Mesothelial cell of epicardium (in vitro differentiated cells): ENCODE data around the gene PLA2G15. TPM values are rescaled to one million over a fixed set of nuclear protein-coding genes. Genes with fewer than 3 reads are reported as not detected.

Experiments
- DNase-seq, 2 experiments: peaks; one replicate each; pipeline ENCODE4 v3.0.0; 2021; ENCODE audit warnings: low spot score in 2 of 2; ENCODE audit not compliant: unreplicated experiment in 2 of 2
- H3K27ac Mint-ChIP-seq: 2 replicates; pipeline ENCODE4 v1.8.0; 2021; ENCODE audit warnings: mixed read lengths
- H3K27me3 Mint-ChIP-seq: 2 replicates; pipeline ENCODE4 v1.8.0; 2021; ENCODE audit warnings: low read depth, mixed read lengths
- H3K36me3 Mint-ChIP-seq: 2 replicates; pipeline ENCODE4 v1.8.0; 2021; ENCODE audit warnings: mixed read lengths
- H3K4me1 Mint-ChIP-seq: 2 replicates; pipeline ENCODE4 v1.8.0; 2021; ENCODE audit warnings: mixed read lengths
- H3K4me3 Mint-ChIP-seq: 2 replicates; pipeline ENCODE4 v1.8.0; 2021; ENCODE audit warnings: mild to moderate bottlenecking, moderate library complexity, mixed read lengths
- H3K9me3 Mint-ChIP-seq: 2 replicates; pipeline ENCODE4 v1.8.0; 2021; ENCODE audit warnings: mixed read lengths
- CTCF ChIP-seq: fragments of 200-600 bp; sonication (generic); IDR thresholded peaks from one replicate; pipeline ENCODE4 v1.5.0; 2021; ENCODE audit warnings: antibody characterized with exemption; ENCODE audit not compliant: unreplicated experiment
- total RNA-seq: library from RNA; stranded (reverse); gene quantifications from 3 replicates; pipeline ENCODE4 v1.2.1, GENCODE V29; 2021

Gene PLA2G15, protein sequence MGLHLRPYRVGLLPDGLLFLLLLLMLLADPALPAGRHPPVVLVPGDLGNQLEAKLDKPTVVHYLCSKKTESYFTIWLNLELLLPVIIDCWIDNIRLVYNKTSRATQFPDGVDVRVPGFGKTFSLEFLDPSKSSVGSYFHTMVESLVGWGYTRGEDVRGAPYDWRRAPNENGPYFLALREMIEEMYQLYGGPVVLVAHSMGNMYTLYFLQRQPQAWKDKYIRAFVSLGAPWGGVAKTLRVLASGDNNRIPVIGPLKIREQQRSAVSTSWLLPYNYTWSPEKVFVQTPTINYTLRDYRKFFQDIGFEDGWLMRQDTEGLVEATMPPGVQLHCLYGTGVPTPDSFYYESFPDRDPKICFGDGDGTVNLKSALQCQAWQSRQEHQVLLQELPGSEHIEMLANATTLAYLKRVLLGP
- 19.4 to 19.9 TPM (median 19.8 TPM) in 3 replicates for total RNA-seq

GRCh38 chr16:68244903-68245853 lies at the start of gene PLA2G15:
Gene PLA2G15 (plus strand): TSS chr16:68245373. CDS start chr16:68245427, 54 bp downstream.
- H3K9me3 Mint-ChIP-seq: no peaks in the 10 kb centered on the region
- no peak for TF ChIP-seq CTCF
- peak; percentile 93 to 94 for DNase-seq
- no peaks in the 10 kb centered on the region for H3K27me3 Mint-ChIP-seq
- peak within 1 kb of the TSS; percentile 88 for H3K27ac Mint-ChIP-seq
- peaks cover 18% of the 10 kb centered on the region for H3K4me1 Mint-ChIP-seq
- peaks cover 5% of the 10 kb centered on the region for H3K36me3 Mint-ChIP-seq
- H3K4me3 Mint-ChIP-seq: peak within 1 kb of the TSS; percentile 99

- Mint-ChIP-seq H3K27me3 (no peaks in the 10 kb centered on the region), H3K4me3 (no peak overlapping the region), H3K9me3 (no peaks in the 10 kb centered on the region), H3K27ac (no peak overlapping the region), H3K36me3 (peaks cover 15% of the 10 kb centered on the region), H3K4me1 (peaks cover 4% of the 10 kb centered on the region)
- TF ChIP-seq CTCF: no peak
- no peak for DNase-seq
These were observed 47.9 kb upstream of the PLA2G15 start for GRCh38 chr16:68197250-68197649.

GRCh38 chr16:68200088-68200783 lies 44.9 kb upstream of the PLA2G15 start:
- no peaks in the 10 kb centered on the region for H3K27me3 Mint-ChIP-seq
- no peak overlapping the region for H3K27ac Mint-ChIP-seq
- H3K36me3 Mint-ChIP-seq: peaks cover 2% of the 10 kb centered on the region
- no peak for DNase-seq
- no peak for TF ChIP-seq CTCF
- peaks cover 4% of the 10 kb centered on the region for H3K4me1 Mint-ChIP-seq
- H3K9me3 Mint-ChIP-seq: no peaks in the 10 kb centered on the region
- no peak overlapping the region for H3K4me3 Mint-ChIP-seq

DNA sequence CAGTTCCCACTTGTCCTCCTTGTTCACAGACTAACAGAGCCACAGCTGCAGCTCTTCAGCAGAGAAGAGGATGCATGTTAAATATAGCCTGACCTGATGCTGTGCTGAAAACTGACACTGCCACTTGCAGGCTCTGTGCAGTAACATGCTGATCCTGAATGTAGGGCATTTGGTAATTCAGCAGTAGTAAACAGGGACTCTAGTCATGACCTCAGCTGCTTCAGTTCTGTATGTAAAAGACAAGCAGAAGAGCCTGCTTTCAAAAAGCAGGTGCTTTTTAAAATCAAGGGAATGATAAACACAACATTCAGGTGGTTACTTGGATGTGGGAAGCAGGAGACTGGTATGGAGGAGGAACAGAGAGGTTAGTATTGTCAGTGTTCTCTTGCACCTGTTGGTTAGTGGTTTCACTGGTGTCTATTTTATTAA lies 43.1 kb upstream of the PLA2G15 start:
- no peak overlapping the region for H3K27ac Mint-ChIP-seq
- H3K27me3 Mint-ChIP-seq: no peaks in the 10 kb centered on the region
- no peak for DNase-seq
- H3K4me3 Mint-ChIP-seq: no peak overlapping the region
- TF ChIP-seq CTCF: no peak
- H3K9me3 Mint-ChIP-seq: no peaks in the 10 kb centered on the region
- H3K36me3 Mint-ChIP-seq: peaks cover 4% of the 10 kb centered on the region
- peaks cover 4% of the 10 kb centered on the region for H3K4me1 Mint-ChIP-seq

DNA sequence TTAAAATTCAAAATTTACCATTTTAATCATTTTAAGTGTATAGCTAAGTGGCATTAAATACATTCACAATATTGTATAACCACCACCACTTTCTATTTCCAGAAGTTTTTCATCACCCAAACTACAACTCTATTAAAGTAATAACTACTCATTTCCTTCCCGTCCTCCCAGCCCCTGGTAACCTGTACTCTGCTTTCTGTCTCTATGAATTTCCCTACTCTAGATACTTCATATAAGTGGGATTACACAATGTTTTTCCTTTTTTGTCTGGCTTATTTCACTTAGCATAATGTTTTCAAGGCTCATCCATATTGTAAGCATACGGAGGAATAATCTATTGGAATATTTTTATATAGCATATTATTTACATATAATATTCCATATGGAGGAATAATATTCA lies 38.9 kb upstream of the PLA2G15 start:
- no peak for TF ChIP-seq CTCF
- Mint-ChIP-seq H3K9me3 (no peaks in the 10 kb centered on the region), H3K4me3 (no peak overlapping the region), H3K27me3 (no peaks in the 10 kb centered on the region), H3K27ac (no peak overlapping the region), H3K36me3 (peaks cover 2% of the 10 kb centered on the region), H3K4me1 (no peaks in the 10 kb centered on the region)
- no peak for DNase-seq
